OCI-LY1 (cell line): ENCODE measurements around the gene TSPAN4.

Experiments used
- H2AFZ ChIP-seq: fragments of 200-600 bp; sonication (generic), shearing (Covaris generic); 2 replicates; pipeline ENCODE4 v1.6.0; 2014; ENCODE audit warnings: antibody characterized with exemption, mild to moderate bottlenecking, low read length
- H3F3A ChIP-seq: fragments of 200-600 bp; sonication (generic), shearing (Covaris generic); 2 replicates; pipeline ENCODE4 v1.6.0; 2014; ENCODE audit warnings: mild to moderate bottlenecking, antibody characterized with exemption, low read length, moderate library complexity; ENCODE audit not compliant: insufficient read depth
- H3K27ac ChIP-seq: fragments of 200-600 bp; sonication (generic); 2 replicates; pipeline ENCODE4 v1.5.1; 2014; ENCODE audit warnings: low read length, mixed run types, mild to moderate bottlenecking, low read depth; ENCODE audit not compliant: poor library complexity, severe bottlenecking
- H3K27me3 ChIP-seq: fragments of 200-600 bp; sonication (generic); 2 replicates; pipeline ENCODE4 v1.6.0; 2014; ENCODE audit warnings: antibody characterized with exemption, mild to moderate bottlenecking, low read length, moderate library complexity; ENCODE audit not compliant: insufficient read depth
- H3K36me3 ChIP-seq: fragments of 200-600 bp; sonication (generic); 2 replicates; pipeline ENCODE4 v1.6.1; 2014; ENCODE audit warnings: mild to moderate bottlenecking, antibody characterized with exemption, low read length, moderate library complexity, mixed read lengths; ENCODE audit not compliant: insufficient read depth
- H3K4me1 ChIP-seq: fragments of 200-600 bp; sonication (generic); 2 replicates; pipeline ENCODE4 v1.5.1; 2014; ENCODE audit warnings: mild to moderate bottlenecking, low read length, moderate library complexity; ENCODE audit not compliant: insufficient read depth, severe bottlenecking
- H3K4me2 ChIP-seq: fragments of 200-600 bp; sonication (generic), shearing (Covaris generic); 2 replicates; pipeline ENCODE4 v1.6.1; 2014; ENCODE audit warnings: low read length
- H3K4me3 ChIP-seq: fragments of 200-600 bp; sonication (generic); 2 replicates; pipeline ENCODE4 v1.5.1; 2014; ENCODE audit warnings: low read length, low read depth, mild to moderate bottlenecking, mixed read lengths; ENCODE audit not compliant: poor library complexity, severe bottlenecking
- H3K79me2 ChIP-seq: fragments of 200-600 bp; shearing (Covaris generic); 2 replicates; pipeline ENCODE4 v1.6.1; 2016; ENCODE audit warnings: mixed run types, low read length, mixed read lengths; ENCODE audit not compliant: insufficient read depth
- H3K9ac ChIP-seq: fragments of 200-600 bp; sonication (generic), shearing (Covaris generic); 2 replicates; pipeline ENCODE4 v1.6.1; 2014; ENCODE audit warnings: mild to moderate bottlenecking, low read length, mixed read lengths
- H3K9me2 ChIP-seq: fragments of 200-600 bp; sonication (generic), shearing (Covaris generic); 2 replicates; pipeline ENCODE4 v1.6.1; 2014; ENCODE audit warnings: low read depth, mild to moderate bottlenecking, low read length, mixed read lengths
- H3K9me3 ChIP-seq: fragments of 200-600 bp; shearing (Covaris generic); 2 replicates; pipeline ENCODE4 v1.6.1; 2014; ENCODE audit warnings: low read length, mixed read lengths
- H4K20me1 ChIP-seq: fragments of 200-600 bp; sonication (generic), shearing (Covaris generic); 2 replicates; pipeline ENCODE4 v1.6.0; 2016; ENCODE audit warnings: mild to moderate bottlenecking, low read length; ENCODE audit not compliant: insufficient read depth
- EZH2 ChIP-seq: fragments of 200-600 bp; sonication (generic), shearing (Covaris generic); IDR thresholded peaks from 2 replicates; pipeline ENCODE4 v1.8.0; 2017; ENCODE audit warnings: borderline replicate concordance, mixed run types, mild to moderate bottlenecking, antibody characterized with exemption, low read length, moderate library complexity, mixed read lengths
- TF ChIP-seq, protein P1 (sequence below): fragments of 200-600 bp; sonication (generic), shearing (Covaris generic); IDR thresholded peaks from 2 replicates; pipeline ENCODE4 v1.5.1; 2017; ENCODE audit warnings: mild to moderate bottlenecking, antibody characterized with exemption, low read length, moderate library complexity, mixed read lengths

Gene TSPAN4

DNA sequence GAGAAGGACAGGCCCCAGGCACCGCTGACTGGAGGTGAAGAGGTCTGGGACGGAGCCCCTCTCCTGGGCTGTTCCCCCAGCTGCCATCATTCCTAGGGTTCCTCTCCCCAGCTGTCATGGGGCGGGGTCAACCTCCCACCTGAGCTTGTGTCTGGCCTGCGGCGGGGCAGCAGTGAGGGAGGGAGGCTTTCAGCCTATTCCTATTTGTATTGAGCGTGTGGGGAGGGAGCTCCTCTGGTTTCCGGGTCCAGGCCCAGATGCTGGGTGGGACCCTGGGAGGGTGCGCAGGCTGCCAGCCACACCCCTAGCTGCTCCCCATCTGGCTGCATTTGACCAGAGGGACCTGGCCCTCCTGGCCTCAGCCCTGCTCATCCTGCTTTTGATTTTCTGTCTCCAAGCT, 13.7 kb downstream of the TSPAN4 start:
- H3K9ac ChIP-seq, result no peak overlapping the region
- no peaks in the 10 kb centered on the region; the same call in 1 of the 2 replicates for H3K27me3 ChIP-seq
- no peak overlapping the region for H3K4me3 ChIP-seq
- no peaks in the 10 kb centered on the region for H3K79me2 ChIP-seq
- no peaks in the 10 kb centered on the region for H4K20me1 ChIP-seq
- H3K9me3 ChIP-seq, result no peaks in the 10 kb centered on the region
- H3K27ac ChIP-seq, result no peak overlapping the region
- no peak for TF ChIP-seq EZH2
- TF ChIP-seq, protein P1, sequence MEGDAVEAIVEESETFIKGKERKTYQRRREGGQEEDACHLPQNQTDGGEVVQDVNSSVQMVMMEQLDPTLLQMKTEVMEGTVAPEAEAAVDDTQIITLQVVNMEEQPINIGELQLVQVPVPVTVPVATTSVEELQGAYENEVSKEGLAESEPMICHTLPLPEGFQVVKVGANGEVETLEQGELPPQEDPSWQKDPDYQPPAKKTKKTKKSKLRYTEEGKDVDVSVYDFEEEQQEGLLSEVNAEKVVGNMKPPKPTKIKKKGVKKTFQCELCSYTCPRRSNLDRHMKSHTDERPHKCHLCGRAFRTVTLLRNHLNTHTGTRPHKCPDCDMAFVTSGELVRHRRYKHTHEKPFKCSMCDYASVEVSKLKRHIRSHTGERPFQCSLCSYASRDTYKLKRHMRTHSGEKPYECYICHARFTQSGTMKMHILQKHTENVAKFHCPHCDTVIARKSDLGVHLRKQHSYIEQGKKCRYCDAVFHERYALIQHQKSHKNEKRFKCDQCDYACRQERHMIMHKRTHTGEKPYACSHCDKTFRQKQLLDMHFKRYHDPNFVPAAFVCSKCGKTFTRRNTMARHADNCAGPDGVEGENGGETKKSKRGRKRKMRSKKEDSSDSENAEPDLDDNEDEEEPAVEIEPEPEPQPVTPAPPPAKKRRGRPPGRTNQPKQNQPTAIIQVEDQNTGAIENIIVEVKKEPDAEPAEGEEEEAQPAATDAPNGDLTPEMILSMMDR, result no peak
- no peak overlapping the region for H2AFZ ChIP-seq
- H3K36me3 ChIP-seq, result no peaks in the 10 kb centered on the region
- no peaks in the 10 kb centered on the region for H3F3A ChIP-seq
- H3K4me1 ChIP-seq, result peaks cover 6% of the 10 kb centered on the region
- H3K9me2 ChIP-seq, result no peaks in the 10 kb centered on the region
- no peak overlapping the region for H3K4me2 ChIP-seq

DNA sequence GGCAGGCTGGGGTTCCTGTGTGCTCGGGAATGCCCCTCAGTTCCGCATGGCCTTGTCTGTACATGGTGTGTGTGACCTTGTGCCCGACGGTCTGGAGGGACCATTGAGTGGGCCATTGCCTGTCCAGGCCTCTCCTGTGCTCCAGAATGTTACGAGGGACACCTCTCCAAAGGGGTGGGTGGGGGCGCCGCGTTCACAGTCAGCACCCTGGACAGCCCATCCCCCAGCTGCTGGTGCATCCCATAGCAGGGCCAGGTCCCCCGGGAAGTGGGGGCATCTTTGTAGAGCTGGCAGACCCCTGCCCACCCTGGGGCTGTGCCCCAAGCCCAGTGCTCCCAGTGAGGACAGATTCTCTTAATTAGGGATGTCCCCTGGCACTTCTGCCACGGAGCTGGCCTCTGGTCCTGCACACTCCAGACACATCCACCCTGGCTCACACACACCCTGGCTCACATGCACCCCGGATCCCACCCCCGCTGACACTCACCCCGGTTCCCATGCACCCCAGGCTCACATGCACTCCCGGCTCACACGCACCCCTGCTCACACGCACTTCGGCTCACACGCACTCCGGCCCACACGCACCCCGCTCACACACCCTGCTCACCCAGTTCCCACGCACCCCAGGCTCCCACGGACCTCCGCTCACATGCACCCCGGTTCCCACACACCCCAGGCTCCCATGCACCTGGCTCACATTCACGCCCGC, 15.6 kb downstream of the TSPAN4 start:
- no peaks in the 10 kb centered on the region for H3K36me3 ChIP-seq
- H3K27me3 ChIP-seq, result no peaks in the 10 kb centered on the region
- H3K9me3 ChIP-seq, result no peaks in the 10 kb centered on the region
- H3K79me2 ChIP-seq, result no peaks in the 10 kb centered on the region
- H3K4me1 ChIP-seq, result peaks cover 6% of the 10 kb centered on the region
- H3K27ac ChIP-seq, result no peak overlapping the region
- H2AFZ ChIP-seq, result no peak overlapping the region
- H4K20me1 ChIP-seq, result no peaks in the 10 kb centered on the region
- no peaks in the 10 kb centered on the region for H3K9me2 ChIP-seq
- H3K4me3 ChIP-seq, result no peak overlapping the region
- no peak overlapping the region for H3K9ac ChIP-seq
- no peak for TF ChIP-seq EZH2
- TF ChIP-seq, protein P1, result no peak
- no peak overlapping the region for H3K4me2 ChIP-seq
- no peaks in the 10 kb centered on the region for H3F3A ChIP-seq

DNA sequence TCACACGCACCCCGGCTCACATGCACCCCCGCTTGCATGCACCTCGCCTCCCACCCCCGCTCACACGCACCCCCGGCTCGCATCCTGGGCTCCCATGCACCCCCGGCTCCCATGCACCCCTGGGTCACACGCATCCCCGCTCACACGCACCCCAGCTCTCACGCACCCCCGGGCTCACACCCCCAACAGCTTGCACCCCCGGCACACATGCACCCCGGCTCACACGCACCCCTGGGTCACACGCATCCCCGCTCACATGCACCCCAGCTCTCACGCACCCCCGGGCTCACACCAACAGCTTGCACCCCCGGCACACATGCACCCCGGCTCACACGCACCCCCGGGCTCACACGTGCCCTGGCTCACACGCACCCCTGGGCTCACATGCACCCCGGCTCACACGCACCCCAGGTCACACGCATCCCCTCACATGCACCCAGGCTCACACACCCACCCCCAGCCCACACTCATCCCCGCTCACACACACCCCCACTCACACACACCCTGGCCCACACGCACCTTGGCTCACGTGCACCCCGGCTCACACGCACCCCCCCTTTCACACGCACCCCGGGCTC, 16.2 kb downstream of the TSPAN4 start:
- H3K9me2 ChIP-seq, result no peaks in the 10 kb centered on the region
- H3K9ac ChIP-seq, result no peak overlapping the region
- H3K4me3 ChIP-seq, result no peak overlapping the region
- H3K27ac ChIP-seq, result no peak overlapping the region
- peaks cover 6% of the 10 kb centered on the region for H3K4me1 ChIP-seq
- H3F3A ChIP-seq, result no peaks in the 10 kb centered on the region
- H3K36me3 ChIP-seq, result no peaks in the 10 kb centered on the region
- H3K27me3 ChIP-seq, result no peaks in the 10 kb centered on the region
- H3K4me2 ChIP-seq, result no peak overlapping the region
- no peaks in the 10 kb centered on the region for H4K20me1 ChIP-seq
- no peak for TF ChIP-seq EZH2
- TF ChIP-seq, protein P1, result no peak
- H3K9me3 ChIP-seq, result no peaks in the 10 kb centered on the region
- H2AFZ ChIP-seq, result no peak overlapping the region
- no peaks in the 10 kb centered on the region for H3K79me2 ChIP-seq
